Panc1 (cell line): ENCODE results near the gene SRCAP. TPM values are rescaled to one million over a fixed set of nuclear protein-coding genes. Genes with fewer than 3 reads are reported as not detected.

Experiments
- ATAC-seq: fragments of 200-7000 bp; cut with Tn5 transposase; 2 replicates; pipeline ENCODE4 v1.9.1; 2020; ENCODE audit warnings: mild to moderate bottlenecking, moderate library complexity
- BruUV-seq: library from RNA; stranded (reverse); fragments of 400-500 nt; replicated peaks from 2 replicates; lab custom pipeline; 2021; lab: Mats Ljungman, UMichigan
- CTCF ChIA-PET: fragments of 300-600 bp; sonication (Branson Sonifier 250); formaldehyde crosslinking; loops from one replicate; lab custom pipeline; 2022; ENCODE audit warnings: antibody characterized with exemption; lab: Charles Lee
- POLR2A ChIA-PET: fragments of 300-600 bp; sonication (Branson Sonifier 250); formaldehyde crosslinking; loops from one replicate; lab custom pipeline; 2022; ENCODE audit warnings: antibody characterized with exemption; lab: Charles Lee
- DNase-seq: peaks from one replicate; pipeline ENCODE4 v3.0.0-alpha.2; 2010; ENCODE audit warnings: low read depth, low spot score
- H3K27ac ChIP-seq: 2 replicates; pipeline ENCODE4 v1.5.1; 2011; ENCODE audit warnings: mild to moderate bottlenecking, low read length, inconsistent platforms
- H3K27me3 ChIP-seq: fragments of 200-500 bp; sonication (Bioruptor generic); 2 replicates; pipeline ENCODE4 v1.6.0; 2014; ENCODE audit warnings: low read length, inconsistent platforms; ENCODE audit not compliant: control insufficient read depth, insufficient read depth
- H3K36me3 ChIP-seq: fragments of 200-500 bp; sonication (Bioruptor generic); 2 replicates; pipeline ENCODE4 v1.5.1; 2014; ENCODE audit warnings: inconsistent platforms, mild to moderate bottlenecking, low read length, moderate library complexity; ENCODE audit not compliant: control insufficient read depth, insufficient read depth
- H3K4me1 ChIP-seq: 2 replicates; pipeline ENCODE4 v1.5.1; 2011; ENCODE audit warnings: inconsistent platforms, mild to moderate bottlenecking, low read length, moderate library complexity; ENCODE audit not compliant: control insufficient read depth, insufficient read depth
- H3K4me3 ChIP-seq, 2 experiments: 2 replicates each; pipeline ENCODE4 v1.5.1; 2011 to 2012; ENCODE audit warnings: low read depth in 2 of 2, low read length in 2 of 2, mild to moderate bottlenecking in 2 of 2, inconsistent platforms in 1 of 2, moderate library complexity in 1 of 2
- H3K9me3 ChIP-seq: fragments of 200-500 bp; sonication (Bioruptor generic); 2 replicates; pipeline ENCODE4 v1.5.1; 2014; ENCODE audit warnings: low read depth, mild to moderate bottlenecking, inconsistent platforms, low read length, moderate library complexity; ENCODE audit not compliant: control insufficient read depth, insufficient read depth
- CTCF ChIP-seq: fragments of 450-650 bp; IDR thresholded peaks from 2 replicates; pipeline ENCODE4 v1.5.1; 2017; ENCODE audit warnings: mild to moderate bottlenecking
- POLR2AphosphoS5 ChIP-seq: IDR thresholded peaks from 2 replicates; pipeline ENCODE4 v1.6.1; 2012; ENCODE audit warnings: mild to moderate bottlenecking, low read depth, low read length, moderate library complexity
- REST ChIP-seq, 2 experiments: IDR thresholded peaks; 2 replicates each; pipeline ENCODE4 v1.6.1; 2011 to 2012; ENCODE audit warnings: low read depth in 2 of 2, control low read depth in 1 of 2, low read length in 1 of 2, mild to moderate bottlenecking in 1 of 2, moderate library complexity in 1 of 2; ENCODE audit not compliant: insufficient read depth in 1 of 2
- SIN3A ChIP-seq: IDR thresholded peaks from 2 replicates; pipeline ENCODE4 v1.6.1; 2012; ENCODE audit warnings: low read depth, mild to moderate bottlenecking, low read length, moderate library complexity, borderline replicate concordance; ENCODE audit not compliant: insufficient read depth
- TCF7L2 ChIP-seq: IDR thresholded peaks from 2 replicates; pipeline ENCODE4 v1.6.1; 2011; ENCODE audit warnings: mild to moderate bottlenecking, low read depth, low read length, inconsistent platforms
- in situ Hi-C: cut with HindIII; loops from 2 replicates; pipeline ENCODE4 v1.10.0; 2016; ENCODE audit warnings: low sequenced_read_pairs, low pct_unique_long_range_greater_than_20kb
- intact Hi-C: fragments of 100-400 bp; cut with micrococcal nuclease; formaldehyde crosslinking; loops from one replicate; pipeline ENCODE4 v1.10.0; 2022; ENCODE audit not compliant: unreplicated experiment
- total RNA-seq: library from RNA; stranded (reverse); gene quantifications from one replicate; pipeline ENCODE4 v1.2.1, GENCODE V29; 2021; ENCODE audit not compliant: unreplicated experiment

SRCAP gene
- total RNA-seq, 1 experiment from 2014 or later, result 73.6 TPM

GRCh38 chr16:30779596-30779995, 80.6 kb downstream of the SRCAP start:
- intact Hi-C loops, result no loop called here
- Histone ChIP-seq H3K4me1 (peaks cover 15% of the 10 kb centered on the region), H3K27me3 (no peaks in the 10 kb centered on the region), H3K9me3 (no peaks in the 10 kb centered on the region), H3K4me3 (no peak overlapping the region), H3K36me3 (peaks cover 2% of the 10 kb centered on the region; the same call in 1 of the 2 replicates), H3K27ac (no peak overlapping the region)
- ChIA-PET POLR2A (no interaction called here), CTCF (no interaction called here)
- BruUV-seq, result no TSS peak
- in situ Hi-C loops, result no loop called here
- TF ChIP-seq POLR2AphosphoS5 (peak; percentile 38), TCF7L2 (no peak)
- ATAC-seq (no peak), DNase-seq (no peak)

GRCh38 chr16:30780021-30780420, 81.0 kb downstream of the SRCAP start:
- ATAC-seq (no peak), DNase-seq (no peak)
- no TSS peak for BruUV-seq
- CTCF ChIA-PET, result no interaction called here
- Histone ChIP-seq H3K27ac (no peak overlapping the region), H3K9me3 (no peaks in the 10 kb centered on the region), H3K36me3 (peaks cover 2% of the 10 kb centered on the region; the same call in 1 of the 2 replicates), H3K4me3 (no peak overlapping the region), H3K4me1 (peaks cover 12% of the 10 kb centered on the region), H3K27me3 (no peaks in the 10 kb centered on the region)
- POLR2A ChIA-PET, result no interaction called here
- in situ Hi-C loops, result no loop called here
- TF ChIP-seq REST (IDR thresholded peaks at IDR 0.05; ENCODE audit: insufficient read depth in 1 of 2, low read depth in 2 of 2, low read length in 1 of 2) (no peak), POLR2AphosphoS5 (no peak), CTCF (no peak), TCF7L2 (no peak), SIN3A (no peak)
- intact Hi-C loops, result no loop called here

- ATAC-seq (no peak), DNase-seq (no peak)
- no peak overlapping the region for H3K4me3 ChIP-seq
- TF ChIP-seq TCF7L2 (no peak), POLR2AphosphoS5 (no peak), CTCF (no peak), REST (IDR thresholded peaks at IDR 0.05; ENCODE audit: insufficient read depth in 1 of 2, low read depth in 2 of 2, low read length in 1 of 2) (no peak), SIN3A (no peak)
- no peaks in the 10 kb centered on the region for H3K9me3 ChIP-seq
- H3K27me3 ChIP-seq, result no peaks in the 10 kb centered on the region
- intact Hi-C loops, result no loop called here
- ChIA-PET CTCF (no interaction called here), POLR2A (no interaction called here)
- H3K27ac ChIP-seq, result no peak overlapping the region
- peaks cover 17% of the 10 kb centered on the region for H3K4me1 ChIP-seq
- no TSS peak for BruUV-seq
- in situ Hi-C loops, result no loop called here
- H3K36me3 ChIP-seq, result peaks cover 2% of the 10 kb centered on the region; the same call in 1 of the 2 replicates
These were observed 81.6 kb downstream of the SRCAP start for GRCh38 chr16:30780549-30780948.
